Measurements from ENCODE around the gene TMEM256. TPM values are rescaled to one million over a fixed set of nuclear protein-coding genes. Genes with fewer than 3 reads are reported as not detected.

Gene TMEM256
- total RNA-seq, 1 donor from 2014 or later, result 71.6 TPM

- no peak for TF ChIP-seq CTCF (conservative IDR thresholded peaks at IDR 0.05)
- peaks cover 20% of the 10 kb centered on the region for H3K4me1 Mint-ChIP-seq
- no peaks in the 10 kb centered on the region for H3K9me3 Mint-ChIP-seq
- H3K27me3 Mint-ChIP-seq (ENCODE audit: low read depth), result peaks cover under 1% of the 10 kb centered on the region
- DNase-seq (ENCODE audit: low read depth, low spot score), result no peak
- no peak overlapping the region for H3K4me3 Mint-ChIP-seq
- no peak overlapping the region for H3K27ac Mint-ChIP-seq (ENCODE audit: unreplicated experiment)
- H3K36me3 Mint-ChIP-seq (ENCODE audit: low read depth), result no peaks in the 10 kb centered on the region
Measured at GRCh38 chr17:7356756-7357155, 47.1 kb downstream of the TMEM256 start.

- Mint-ChIP-seq H3K4me1 (peaks cover 23% of the 10 kb centered on the region), H3K27ac (ENCODE audit: unreplicated experiment) (no peak overlapping the region), H3K36me3 (ENCODE audit: low read depth) (no peaks in the 10 kb centered on the region), H3K27me3 (ENCODE audit: low read depth) (no peaks in the 10 kb centered on the region), H3K9me3 (no peaks in the 10 kb centered on the region), H3K4me3 (no peak overlapping the region)
- DNase-seq (ENCODE audit: low read depth, low spot score), result peak; percentile 75
- peak; percentile 87 for TF ChIP-seq CTCF (conservative IDR thresholded peaks at IDR 0.05)
Measured at GRCh38 chr17:7356072-7356549, 47.8 kb downstream of the TMEM256 start.

- Mint-ChIP-seq H3K4me3 (no peak overlapping the region), H3K27me3 (ENCODE audit: low read depth) (no peaks in the 10 kb centered on the region), H3K4me1 (peaks cover 28% of the 10 kb centered on the region), H3K36me3 (ENCODE audit: low read depth) (no peaks in the 10 kb centered on the region), H3K27ac (ENCODE audit: unreplicated experiment) (no peak overlapping the region), H3K9me3 (no peaks in the 10 kb centered on the region)
- DNase-seq (ENCODE audit: low read depth, low spot score), result no peak
- TF ChIP-seq CTCF (conservative IDR thresholded peaks at IDR 0.05), result no peak
Measured at GRCh38 chr17:7355573-7355972, 48.3 kb downstream of the TMEM256 start.

GRCh38 chr17:7355053-7355452, 48.8 kb downstream of the TMEM256 start, which contains the start of gene TMEM95:
Gene TMEM95, plus strand, starts transcription at chr17:7355156. Its CDS starts 49 bp downstream, at chr17:7355205.
- no peaks in the 10 kb centered on the region for H3K9me3 Mint-ChIP-seq
- peak within 1 kb of the TSS; percentile 29 for H3K27ac Mint-ChIP-seq (ENCODE audit: unreplicated experiment)
- DNase-seq (ENCODE audit: low read depth, low spot score), result no peak
- peaks cover 33% of the 10 kb centered on the region for H3K4me1 Mint-ChIP-seq
- no peak for TF ChIP-seq CTCF (conservative IDR thresholded peaks at IDR 0.05)
- no peaks in the 10 kb centered on the region for H3K36me3 Mint-ChIP-seq (ENCODE audit: low read depth)
- peak within 1 kb of the TSS; percentile 72 for H3K4me3 Mint-ChIP-seq
- no peaks in the 10 kb centered on the region for H3K27me3 Mint-ChIP-seq (ENCODE audit: low read depth)

GRCh38 chr17:7354262-7354843, 49.5 kb downstream of the TMEM256 start:
- peak overlapping the region; percentile 29 for H3K27ac Mint-ChIP-seq (ENCODE audit: unreplicated experiment)
- H3K4me3 Mint-ChIP-seq, result peak overlapping the region; percentile 72
- no peak for TF ChIP-seq CTCF (conservative IDR thresholded peaks at IDR 0.05)
- H3K9me3 Mint-ChIP-seq, result no peaks in the 10 kb centered on the region
- no peaks in the 10 kb centered on the region for H3K27me3 Mint-ChIP-seq (ENCODE audit: low read depth)
- DNase-seq (ENCODE audit: low read depth, low spot score), result peak; percentile 32
- no peaks in the 10 kb centered on the region for H3K36me3 Mint-ChIP-seq (ENCODE audit: low read depth)
- H3K4me1 Mint-ChIP-seq, result peaks cover 40% of the 10 kb centered on the region

Other genes starting within 250 kb of the TMEM256 start
- 9.6 and 11.2 TPM in 2 replicates for gene ASGR1, start 224.7 kb downstream of the TMEM256 start, total RNA-seq
- 49.4 and 51.4 TPM in 2 replicates for gene DLG4, start 184.3 kb downstream of the TMEM256 start, total RNA-seq
- gene ACADVL, start 184.2 kb downstream of the TMEM256 start, total RNA-seq, result 215 and 220 TPM in 2 replicates
- 130 and 140 TPM in 2 replicates for gene DVL2, start 169.6 kb downstream of the TMEM256 start, total RNA-seq
- 72.7 and 75.2 TPM in 2 replicates for gene PHF23, start 164.6 kb downstream of the TMEM256 start, total RNA-seq
- gene GABARAP, start 161.6 kb downstream of the TMEM256 start, total RNA-seq, result 470 and 479 TPM in 2 replicates
- 179 and 182 TPM in 2 replicates for gene CTDNEP1, start 152.4 kb downstream of the TMEM256 start, total RNA-seq
- gene ELP5, start 151.9 kb downstream of the TMEM256 start, total RNA-seq, result 74.4 and 77.4 TPM in 2 replicates
- not detected in 2 replicates for gene CLDN7, start 141.6 kb downstream of the TMEM256 start, total RNA-seq
- gene SLC2A4, start 122.4 kb downstream of the TMEM256 start, total RNA-seq, result 5.8 and 6.1 TPM in 2 replicates
- gene YBX2, start 109.5 kb downstream of the TMEM256 start, total RNA-seq, result 0.54 and 0.96 TPM in 2 replicates
- 725 and 743 TPM in 2 replicates for gene EIF5A, start 96.5 kb downstream of the TMEM256 start, total RNA-seq
- gene GPS2, start 88.7 kb downstream of the TMEM256 start, total RNA-seq, result 84.2 and 89.9 TPM in 2 replicates
- 65.6 and 69.5 TPM in 2 replicates for gene NEURL4, start 74.8 kb downstream of the TMEM256 start, total RNA-seq
- gene ACAP1, start 67.6 kb downstream of the TMEM256 start, total RNA-seq, result 1.2 and 1.3 TPM in 2 replicates
- 7.9 and 8.0 TPM in 2 replicates for gene KCTD11, start 51.9 kb downstream of the TMEM256 start, total RNA-seq
- not detected in 2 replicates for gene TMEM95, start 48.9 kb downstream of the TMEM256 start, total RNA-seq
- 0.21 and 0.43 TPM in 2 replicates for gene TNK1, start 23.0 kb downstream of the TMEM256 start, total RNA-seq
- gene PLSCR3, start 9.6 kb downstream of the TMEM256 start, total RNA-seq, result 21.9 and 25.7 TPM in 2 replicates
- gene NLGN2, start 3.7 kb upstream of the TMEM256 start, total RNA-seq, result 104 and 106 TPM in 2 replicates
- gene SPEM1, start 16.2 kb upstream of the TMEM256 start, total RNA-seq, result 0.26 and 0.93 TPM in 2 replicates
- not detected in 2 replicates for gene SPEM2, start 21.5 kb upstream of the TMEM256 start, total RNA-seq
- not detected in 2 replicates for gene SPEM3, start 24.8 kb upstream of the TMEM256 start, total RNA-seq
- gene TMEM102, start 31.3 kb upstream of the TMEM256 start, total RNA-seq, result 1.1 and 1.3 TPM in 2 replicates
- 6.0 and 6.5 TPM in 2 replicates for gene FGF11, start 35.4 kb upstream of the TMEM256 start, total RNA-seq
- gene CHRNB1, start 41.0 kb upstream of the TMEM256 start, total RNA-seq, result 9.7 and 9.9 TPM in 2 replicates
- 13.6 and 14.3 TPM in 2 replicates for gene ZBTB4, start 75.5 kb upstream of the TMEM256 start, total RNA-seq
- not detected in 2 replicates for gene SLC35G6, start 77.3 kb upstream of the TMEM256 start, total RNA-seq
- 181 and 183 TPM in 2 replicates for gene POLR2A, start 80.3 kb upstream of the TMEM256 start, total RNA-seq
- 4.1 and 5.4 TPM in 2 replicates for gene TNFSF12, start 145.0 kb upstream of the TMEM256 start, total RNA-seq
- gene TNFSF13, start 154.7 kb upstream of the TMEM256 start, total RNA-seq, result 0.45 and 0.86 TPM in 2 replicates
- gene SENP3, start 157.8 kb upstream of the TMEM256 start, total RNA-seq, result 83.7 and 85.7 TPM in 2 replicates
- gene CD68, start 175.5 kb upstream of the TMEM256 start, total RNA-seq, result 0.49 and 1.6 TPM in 2 replicates
- gene MPDU1, start 179.8 kb upstream of the TMEM256 start, total RNA-seq, result 74.4 and 83.7 TPM in 2 replicates
- 0.65 and 0.84 TPM in 2 replicates for gene SOX15, start 186.0 kb upstream of the TMEM256 start, total RNA-seq
- gene FXR2, start 210.8 kb upstream of the TMEM256 start, total RNA-seq, result 51.9 and 53.8 TPM in 2 replicates
- gene SAT2, start 223.7 kb upstream of the TMEM256 start, total RNA-seq, result 76.3 and 89.1 TPM in 2 replicates
- 2.3 and 2.5 TPM in 2 replicates for gene SHBG, start 226.0 kb upstream of the TMEM256 start, total RNA-seq
- gene ATP1B2, start 246.8 kb upstream of the TMEM256 start, total RNA-seq, result 12.1 and 14.3 TPM in 2 replicates

Data from neural crest cell (in vitro differentiated cells).